ENCODE data around the gene PRDM16.
"Not testable (repeated sequence)": the region's sequence is repeated elsewhere in the genome, so short reads cannot be mapped to it uniquely, and the experiment has no call there.

Gene PRDM16

GRCh38 chr1:3277623-3278022 lies 208.6 kb downstream of the PRDM16 start:
- no peak for DNase-seq (ENCODE audit: low read depth in 2 of 2)

DNA sequence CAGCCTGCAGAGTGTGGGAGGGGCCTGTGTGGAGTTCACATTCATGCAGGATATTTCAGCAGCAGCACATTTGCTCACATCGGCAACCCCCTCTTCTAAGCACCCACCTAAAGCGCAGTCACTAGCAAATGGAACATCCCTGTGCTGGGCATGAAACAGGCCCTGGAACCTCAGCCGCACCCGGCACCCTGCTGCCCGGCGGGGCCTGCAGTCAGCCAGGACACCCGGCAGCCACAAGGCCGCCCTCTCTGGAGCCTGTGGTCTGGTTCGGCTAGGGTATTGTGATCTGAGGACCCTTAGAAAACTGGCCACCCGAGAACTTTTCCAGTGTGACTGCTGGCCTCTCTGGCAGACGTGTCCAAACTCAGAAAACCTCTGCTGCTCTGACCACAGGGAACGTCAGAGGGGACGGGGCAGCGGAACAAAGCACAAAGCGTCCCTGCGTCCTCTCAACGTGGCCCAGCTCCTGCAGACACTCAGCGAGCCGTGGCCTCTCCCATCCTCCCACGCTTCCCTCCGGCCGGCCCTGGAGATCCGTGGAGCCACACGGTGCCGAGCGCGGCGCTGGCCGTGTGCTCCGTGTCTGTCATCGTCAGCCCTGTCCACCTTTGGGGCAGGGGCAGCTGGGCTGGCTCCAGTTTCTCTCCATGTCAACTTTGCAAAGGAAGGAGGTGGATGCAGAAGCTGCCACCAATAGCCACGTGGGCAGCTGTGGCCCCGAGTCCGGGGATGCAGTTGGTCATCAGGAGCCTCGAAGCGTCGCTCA lies 209.6 kb downstream of the PRDM16 start:
- DNase-seq (ENCODE audit: low read depth in 2 of 2): no peak

- DNase-seq (ENCODE audit: low read depth in 2 of 2): no peak
These were observed 210.1 kb downstream of the PRDM16 start for GRCh38 chr1:3279182-3279470.

DNA sequence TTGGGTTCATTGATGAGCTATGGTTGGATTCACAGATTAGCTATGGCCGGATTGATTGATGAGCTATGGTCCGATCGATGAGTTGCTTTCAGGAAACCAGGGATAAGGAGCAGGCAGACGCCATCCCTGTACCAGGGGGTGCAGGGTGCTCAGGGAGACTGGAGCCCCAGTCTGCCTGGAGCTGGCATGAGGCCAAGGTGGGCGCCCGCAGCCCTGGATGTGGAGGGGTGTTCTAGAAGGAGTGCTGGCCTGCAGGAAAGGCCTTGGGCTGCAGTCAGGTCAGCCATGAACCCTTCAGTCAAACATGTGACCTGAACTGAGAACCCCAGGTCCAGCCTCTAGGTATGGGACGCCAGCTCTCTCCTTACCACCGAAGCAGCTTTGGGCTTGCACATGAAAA lies 212.7 kb downstream of the PRDM16 start:
- no peak for DNase-seq (ENCODE audit: low read depth in 2 of 2)

DNA sequence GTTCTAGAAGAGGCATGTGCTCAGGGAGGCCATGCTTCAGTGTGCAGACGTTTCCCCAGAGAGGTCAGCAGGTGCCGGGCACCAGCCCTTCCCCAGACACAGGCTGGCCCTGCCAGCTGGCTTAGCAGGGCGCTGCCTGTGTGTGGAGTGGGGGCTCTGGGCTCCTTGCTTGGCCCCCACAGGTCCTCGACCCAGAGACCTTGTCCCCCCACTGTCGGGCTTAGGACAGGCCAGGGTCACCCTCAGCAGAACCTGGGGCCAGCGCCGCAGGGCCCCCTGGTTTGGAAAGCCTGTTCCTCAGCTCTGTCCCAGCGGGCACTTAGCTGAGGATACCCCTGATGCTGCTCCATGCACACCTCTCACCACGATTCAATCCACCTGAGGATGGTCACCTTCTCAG lies 213.2 kb downstream of the PRDM16 start:
- DNase-seq (ENCODE audit: low read depth in 2 of 2): no peak

GRCh38 chr1:3282656-3283430 lies 213.8 kb downstream of the PRDM16 start:
- no peak for DNase-seq (ENCODE audit: low read depth in 2 of 2)

GRCh38 chr1:3283849-3284248 lies 214.8 kb downstream of the PRDM16 start:
- DNase-seq (ENCODE audit: low read depth in 2 of 2): no peak

- no peak for DNase-seq (ENCODE audit: low read depth in 2 of 2)
These were observed 215.7 kb downstream of the PRDM16 start for GRCh38 chr1:3284691-3285090.

DNA sequence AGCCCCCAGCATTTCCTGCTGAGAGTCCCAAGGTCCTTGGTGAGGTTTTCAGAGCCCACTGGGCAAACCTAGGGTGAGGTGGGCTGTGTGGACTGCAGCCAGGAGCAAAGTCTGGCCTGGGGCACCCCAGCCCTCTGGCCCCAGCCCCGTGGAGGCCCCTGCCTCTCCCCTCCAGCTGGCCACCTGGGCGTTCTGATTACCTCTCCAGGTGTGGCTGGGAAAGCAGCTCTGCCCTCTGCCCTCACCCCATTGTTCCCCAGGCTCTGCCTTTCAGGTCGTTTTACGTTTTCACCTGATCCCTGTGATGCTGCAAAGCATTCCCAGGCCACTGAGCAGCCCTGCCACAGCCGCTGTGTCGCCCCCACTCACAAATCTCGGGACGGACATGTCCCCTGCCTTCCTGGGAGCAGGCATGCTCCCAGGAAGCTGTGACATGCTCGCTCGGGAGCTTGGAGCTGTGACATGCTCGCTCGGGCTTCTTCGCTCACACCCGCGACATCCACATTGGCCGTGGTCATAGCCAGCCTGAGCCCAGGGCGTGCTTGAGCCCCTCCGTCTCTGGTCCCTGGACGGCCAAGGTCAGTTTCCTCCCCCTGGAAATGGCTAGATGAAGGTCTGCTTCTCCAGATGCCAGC lies 216.2 kb downstream of the PRDM16 start:
- no peak for DNase-seq (ENCODE audit: low read depth in 2 of 2)

DNA sequence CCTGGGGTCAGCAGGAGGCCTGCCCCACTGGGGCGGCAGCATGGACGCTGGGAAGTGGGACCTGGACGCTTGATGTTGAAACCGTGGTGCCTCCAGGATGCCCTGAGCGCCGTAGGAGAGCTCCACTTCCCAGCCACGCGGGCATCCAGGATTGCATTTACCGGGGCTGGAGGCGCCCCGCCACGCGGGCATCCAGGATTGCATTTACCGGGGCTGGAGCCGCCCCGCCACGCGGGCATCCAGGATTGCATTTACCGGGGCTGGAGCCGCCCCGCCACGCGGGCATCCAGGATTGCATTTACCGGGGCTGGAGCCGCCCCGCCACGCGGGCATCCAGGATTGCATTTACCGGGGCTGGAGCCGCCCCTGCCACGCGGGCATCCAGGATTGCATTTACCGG lies 218.1 kb downstream of the PRDM16 start:
- not testable (repeated sequence) for DNase-seq (ENCODE audit: low read depth in 2 of 2)

GRCh38 chr1:3287656-3288160 lies 218.7 kb downstream of the PRDM16 start:
- DNase-seq (ENCODE audit: low read depth in 2 of 2): no peak

DNA sequence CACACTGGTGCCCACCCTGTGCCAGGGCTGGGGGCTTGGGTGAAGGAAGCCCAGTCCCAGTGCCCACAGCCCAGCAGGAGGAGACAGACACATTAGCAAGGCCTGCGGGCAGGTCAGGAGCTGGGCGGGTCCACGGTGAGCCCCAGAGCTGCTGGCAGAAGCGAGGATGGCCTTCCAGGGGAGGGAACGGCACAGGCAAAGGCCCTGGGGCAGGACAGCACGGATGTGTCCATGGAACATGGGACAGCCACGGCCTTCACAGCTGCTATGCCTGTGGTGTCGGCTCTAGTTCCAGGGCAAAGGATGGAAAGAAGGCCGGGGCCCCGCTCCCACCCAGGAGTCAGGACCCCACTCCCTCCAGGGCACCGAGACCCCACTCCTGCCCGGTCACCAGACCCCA lies 220.5 kb downstream of the PRDM16 start:
- no peak for DNase-seq (ENCODE audit: low read depth in 2 of 2)

GRCh38 chr1:3290438-3290837 lies 221.4 kb downstream of the PRDM16 start:
- DNase-seq (ENCODE audit: low read depth in 2 of 2): no peak

GRCh38 chr1:3290915-3291314 lies 221.9 kb downstream of the PRDM16 start:
- no peak for DNase-seq (ENCODE audit: low read depth in 2 of 2)

- no peak for DNase-seq (ENCODE audit: low read depth in 2 of 2)
These were observed 223.2 kb downstream of the PRDM16 start for GRCh38 chr1:3292051-3292722.

DNA sequence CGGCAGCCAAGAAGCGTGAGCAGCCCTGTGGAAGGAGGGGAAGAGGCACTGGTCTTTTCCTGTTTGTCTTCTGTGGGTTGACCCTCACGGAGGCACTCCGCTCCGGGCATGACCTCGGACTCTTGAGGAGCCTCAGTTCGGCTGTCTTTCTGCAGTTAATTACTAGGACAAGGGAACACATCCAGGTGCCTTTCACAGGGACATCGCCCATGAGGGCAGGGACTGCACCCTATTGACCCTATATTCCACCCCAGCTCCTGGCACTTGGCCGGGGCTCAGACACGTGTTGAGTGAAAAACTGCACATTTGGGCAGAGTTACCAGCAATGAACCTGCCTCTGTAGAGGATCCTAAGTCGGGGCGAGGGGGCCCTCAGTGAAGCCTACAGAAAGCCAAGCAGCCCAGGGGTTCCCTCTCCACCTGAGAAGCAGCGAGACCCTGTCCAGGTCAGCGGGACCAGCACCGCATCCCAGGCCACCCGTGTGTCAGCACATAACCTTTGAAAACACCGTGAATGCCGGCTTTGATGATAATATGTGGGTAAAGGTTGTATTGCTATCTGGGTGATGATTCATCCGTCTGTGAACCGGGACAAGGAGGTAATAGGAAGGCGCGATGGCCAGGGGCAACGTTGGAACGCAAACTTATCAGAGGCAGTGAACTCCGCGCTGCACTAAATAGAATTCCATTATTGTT lies 224.0 kb downstream of the PRDM16 start:
- DNase-seq (ENCODE audit: low read depth in 2 of 2): no peak

- DNase-seq (ENCODE audit: low read depth in 2 of 2): no peak
These were observed 224.6 kb downstream of the PRDM16 start for GRCh38 chr1:3293563-3294080.

GRCh38 chr1:3294450-3294849 lies 225.4 kb downstream of the PRDM16 start:
- DNase-seq (ENCODE audit: low read depth in 2 of 2): no peak

DNA sequence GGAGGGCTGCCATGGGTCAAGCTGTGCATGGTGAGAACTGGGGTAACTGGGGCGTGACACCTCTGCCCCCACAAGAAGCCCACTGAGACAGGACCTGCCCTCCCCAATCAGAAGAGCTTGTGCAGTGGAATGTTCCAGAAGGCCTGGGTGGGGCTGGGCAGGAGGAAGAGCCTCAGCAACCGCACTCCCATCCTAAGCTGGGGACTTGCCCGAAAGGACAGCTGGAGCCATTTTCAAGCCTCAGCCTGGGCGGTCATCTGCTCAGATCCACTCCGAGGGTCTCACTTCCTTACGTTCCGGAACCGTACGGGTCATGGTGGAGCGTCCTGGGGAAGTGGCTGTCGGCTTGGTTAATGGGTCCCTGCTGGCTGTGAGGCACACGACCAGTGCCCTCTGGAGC lies 226.8 kb downstream of the PRDM16 start:
- DNase-seq (ENCODE audit: low read depth in 2 of 2): no peak

GRCh38 chr1:3296326-3296725 lies 227.3 kb downstream of the PRDM16 start:
- no peak for DNase-seq (ENCODE audit: low read depth in 2 of 2)

DNA sequence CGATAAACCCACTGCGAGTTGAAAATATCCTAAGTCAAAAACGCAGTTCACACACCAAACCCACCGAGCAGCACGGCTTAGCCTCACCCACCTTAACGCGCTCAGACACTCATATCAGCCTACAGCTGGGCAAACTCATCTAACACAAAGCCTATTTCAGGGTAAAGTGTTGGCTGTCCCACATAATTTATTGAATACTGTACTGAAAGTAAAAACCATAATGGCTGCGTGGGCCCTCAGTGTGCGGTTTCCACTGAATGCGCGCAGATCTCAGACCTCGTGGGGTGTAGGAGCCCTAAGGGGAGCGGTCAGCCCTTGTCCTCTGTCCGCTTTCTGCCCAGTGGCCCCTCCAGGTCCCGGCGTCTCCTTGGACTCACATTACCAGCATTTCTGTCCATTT lies 227.8 kb downstream of the PRDM16 start:
- DNase-seq (ENCODE audit: low read depth in 2 of 2): no peak

Data from stimulated activated CD8-positive, alpha-beta memory T cell treated with anti-CD3 and anti-CD28 coated beads, Interleukin-15, amount 100 ng/mL, for 4 hours (primary cell).